GM19372 (cell line): ENCODE results near the gene SPDYE1.
A peak's percentile ranks its signal among the peaks of the same experiment; 100 is the strongest.

Experiments
- ATAC-seq: cut with Tn5 transposase; IDR thresholded peaks from one replicate; pipeline ENCODE4 v1.9.1; 2021; ENCODE audit warnings: mild to moderate bottlenecking, low read depth, moderate library complexity; ENCODE audit not compliant: unreplicated experiment

Gene SPDYE1

GRCh38 chr7:44042221-44042620, 44.5 kb downstream of the SPDYE1 start:
- no peak for ATAC-seq

- no peak for ATAC-seq
These were observed 46.2 kb downstream of the SPDYE1 start for GRCh38 chr7:44043902-44044301.

GRCh38 chr7:44044315-44045225, 46.9 kb downstream of the SPDYE1 start, which contains the start of gene DBNL:
Gene DBNL, plus strand, starts transcription at chr7:44044702. Its CDS starts 36 bp downstream, at chr7:44044738.
- ATAC-seq, result peak; percentile 67

DNA sequence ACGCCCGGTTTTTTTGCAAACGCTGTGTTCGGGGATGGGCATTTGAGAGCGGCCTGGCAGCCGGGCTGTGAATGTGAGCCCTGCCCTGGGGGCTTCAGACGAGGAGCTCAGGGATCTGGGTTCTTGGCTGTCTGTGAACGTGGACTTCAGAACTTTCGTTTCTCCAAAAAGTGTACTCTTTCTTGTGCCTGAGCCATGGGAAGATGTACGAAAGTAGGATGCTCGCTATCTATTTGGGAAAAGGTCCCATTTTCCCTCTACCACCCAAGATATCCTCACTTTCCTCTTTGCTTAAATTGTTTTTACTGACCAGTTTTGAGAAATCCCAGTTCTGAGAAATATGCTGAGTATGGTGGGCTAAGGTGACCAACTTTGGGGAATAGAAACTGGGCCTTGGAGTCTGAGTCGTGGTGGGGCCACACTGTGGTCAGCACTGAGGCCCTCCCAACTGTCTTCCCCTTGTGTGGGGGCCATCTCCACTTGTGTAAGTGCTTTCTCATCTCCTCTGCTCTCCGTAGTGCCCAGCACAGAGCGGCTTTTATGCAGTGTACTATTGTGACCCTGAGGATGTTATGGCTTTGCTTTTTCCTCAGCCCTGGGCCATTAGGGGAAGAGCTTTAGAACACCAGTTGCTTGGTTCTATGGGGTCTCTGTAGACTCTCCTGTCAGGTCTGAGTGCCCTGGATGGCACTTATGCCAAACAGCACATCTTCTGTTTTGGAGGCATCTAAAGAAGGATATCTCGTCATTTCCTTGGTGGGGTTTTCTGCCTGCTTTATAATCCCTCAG, 47.7 kb downstream of the SPDYE1 start:
- no peak for ATAC-seq

DNA sequence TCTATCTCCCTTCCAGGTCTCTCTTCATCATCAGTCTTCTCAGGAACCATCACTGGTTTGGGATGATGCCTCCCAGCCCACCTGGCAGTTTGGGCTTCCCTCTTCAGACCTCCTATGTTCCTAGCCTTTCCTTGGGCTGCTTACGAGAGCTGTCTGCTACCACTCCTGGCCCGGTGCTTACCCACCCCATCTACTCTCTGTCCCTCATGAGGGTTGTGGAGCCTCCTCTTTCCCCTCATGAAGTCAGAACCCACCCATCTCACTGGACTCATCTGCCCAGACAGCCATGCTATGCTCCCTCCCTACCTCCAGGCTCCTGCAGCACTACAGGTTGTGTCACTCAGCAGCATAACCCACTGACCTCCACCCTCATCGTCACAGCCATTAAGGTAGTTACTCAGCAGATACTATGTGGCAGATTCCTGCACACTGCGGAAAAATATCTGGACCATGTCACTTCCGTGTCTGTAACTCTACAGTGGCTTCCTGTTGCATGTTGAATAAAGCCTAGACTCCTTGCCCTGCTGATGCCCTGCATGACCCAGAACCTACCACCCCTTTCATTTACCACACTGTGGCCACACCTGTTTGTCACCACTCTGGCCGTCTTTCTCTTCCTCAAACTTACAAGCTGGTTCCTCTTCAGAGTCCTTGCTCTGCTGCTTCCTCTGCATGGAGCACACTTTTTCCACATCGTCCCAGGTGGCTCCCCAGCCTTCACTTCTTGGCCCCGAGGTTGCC, 48.8 kb downstream of the SPDYE1 start:
- no peak for ATAC-seq

DNA sequence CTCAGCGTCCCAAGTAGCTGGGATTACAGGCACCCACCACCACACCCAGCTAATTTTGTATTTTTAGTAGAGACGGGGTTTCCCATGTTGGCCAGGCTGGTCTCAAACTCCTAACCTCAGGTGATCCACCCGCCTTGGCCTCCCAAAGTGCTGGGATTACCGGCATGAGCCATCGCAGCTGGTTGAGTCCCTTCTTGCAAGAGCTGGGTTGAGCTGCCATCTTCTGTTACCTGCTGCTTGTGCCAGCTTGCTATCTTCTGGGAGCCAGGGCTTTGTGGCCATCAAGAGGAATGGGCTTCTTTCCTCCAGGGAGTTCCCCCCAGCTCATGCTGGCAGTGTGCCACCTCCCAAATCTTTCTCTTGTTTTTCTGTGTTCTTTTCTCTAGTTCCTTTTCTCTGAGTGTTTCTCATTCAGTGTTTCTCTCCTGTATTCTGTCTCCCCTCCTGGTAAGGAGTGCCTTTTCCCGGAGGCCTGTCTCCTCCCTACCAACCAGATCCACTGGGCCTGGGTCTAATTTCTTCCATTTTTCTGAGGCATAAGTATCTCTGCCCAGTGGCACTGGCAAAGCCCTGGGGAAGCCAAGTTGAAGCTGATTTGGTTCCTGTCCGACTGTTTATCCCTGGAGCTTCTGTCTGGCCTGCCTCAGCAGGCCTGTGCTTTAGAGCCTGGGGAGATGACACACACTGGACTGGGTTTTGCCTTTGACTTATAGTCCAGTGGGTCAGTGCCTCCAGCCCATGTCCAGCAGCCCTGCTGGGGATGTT, 50.5 kb downstream of the SPDYE1 start:
- no peak for ATAC-seq

- ATAC-seq, result no peak
These were observed 52.6 kb downstream of the SPDYE1 start for GRCh38 chr7:44050121-44050914.

DNA sequence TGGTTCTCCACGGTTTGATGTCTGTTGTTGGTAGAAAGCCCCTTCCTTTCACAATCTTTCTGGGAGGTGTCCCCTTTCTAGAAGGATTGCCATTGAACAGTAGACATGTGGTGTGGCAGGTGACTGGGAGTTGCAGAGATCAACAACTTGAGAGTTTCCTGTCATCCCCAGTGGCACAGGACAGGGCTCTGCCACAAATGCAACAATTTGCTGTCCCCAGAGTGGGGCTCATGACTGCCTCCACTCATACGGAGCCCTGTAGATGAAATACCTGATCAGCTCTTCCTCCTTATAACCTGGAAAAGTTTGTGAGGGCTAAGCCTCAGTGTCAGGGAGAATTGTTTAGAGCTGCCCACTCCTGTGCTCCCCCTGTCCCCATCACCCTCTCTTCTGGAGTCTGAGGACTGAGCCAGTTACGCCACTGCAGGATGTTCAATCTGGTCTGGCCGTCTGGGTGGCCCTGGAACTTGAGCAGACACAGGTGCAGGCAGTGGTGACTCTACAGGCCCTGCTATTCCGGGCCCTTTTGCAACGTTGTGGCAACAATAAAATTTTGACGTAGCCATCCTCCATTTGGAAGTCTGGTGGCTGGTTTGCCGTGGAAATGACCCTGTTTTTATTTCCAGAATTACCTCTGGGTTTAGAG, 53.3 kb downstream of the SPDYE1 start:
- no peak for ATAC-seq

DNA sequence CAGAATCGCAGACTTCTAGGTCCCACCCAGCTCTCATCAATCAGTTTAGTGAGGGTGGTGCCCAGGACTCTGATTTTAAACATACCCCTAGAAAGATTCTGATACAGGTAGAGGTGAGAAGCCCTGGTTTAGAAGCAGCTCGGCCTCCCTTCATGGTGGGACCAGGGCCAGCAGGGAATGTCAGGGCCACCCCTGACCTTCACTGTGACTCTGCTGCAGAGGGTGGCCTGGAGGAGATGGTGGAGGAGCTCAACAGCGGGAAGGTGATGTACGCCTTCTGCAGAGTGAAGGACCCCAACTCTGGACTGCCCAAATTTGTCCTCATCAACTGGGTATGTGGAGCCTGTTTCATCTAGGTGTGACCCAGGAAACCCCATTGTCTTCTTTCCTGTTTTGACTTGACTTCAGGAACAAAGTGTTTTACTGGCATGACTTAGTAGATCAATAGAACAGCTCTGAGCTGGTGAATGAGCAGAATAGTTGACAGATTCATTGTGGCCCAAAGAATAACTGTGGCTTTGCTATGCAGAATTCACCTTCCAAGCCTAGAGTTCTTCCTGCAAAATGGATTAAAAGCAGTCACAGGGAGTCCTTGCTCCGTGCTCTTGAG, 54.0 kb downstream of the SPDYE1 start:
- no peak for ATAC-seq

DNA sequence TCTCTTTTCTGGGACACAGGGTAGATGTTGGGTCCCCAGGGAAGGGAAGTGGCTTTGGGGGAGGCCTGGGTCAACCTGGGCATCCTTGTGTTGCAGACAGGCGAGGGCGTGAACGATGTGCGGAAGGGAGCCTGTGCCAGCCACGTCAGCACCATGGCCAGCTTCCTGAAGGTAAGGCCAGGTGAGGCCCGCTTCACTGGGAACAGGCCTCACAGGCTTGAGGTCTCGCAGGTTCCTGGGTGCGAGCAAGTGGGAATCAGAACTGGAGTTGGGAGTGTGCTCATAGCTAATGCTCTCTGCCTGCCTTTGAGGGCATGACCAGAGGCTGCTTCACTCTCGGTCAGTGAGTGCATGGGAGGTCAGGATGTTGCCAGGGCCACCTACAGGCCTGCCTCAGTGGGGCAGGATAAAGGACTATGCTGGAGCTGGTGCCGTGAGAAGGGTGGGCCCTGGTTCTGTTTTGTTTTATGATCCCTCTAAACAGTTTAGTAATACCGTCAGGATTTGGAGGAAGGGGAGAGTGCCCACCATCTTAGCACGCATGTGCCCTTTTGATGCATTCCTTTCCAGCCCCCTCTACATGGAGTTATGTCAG, 55.2 kb downstream of the SPDYE1 start:
- no peak for ATAC-seq

DNA sequence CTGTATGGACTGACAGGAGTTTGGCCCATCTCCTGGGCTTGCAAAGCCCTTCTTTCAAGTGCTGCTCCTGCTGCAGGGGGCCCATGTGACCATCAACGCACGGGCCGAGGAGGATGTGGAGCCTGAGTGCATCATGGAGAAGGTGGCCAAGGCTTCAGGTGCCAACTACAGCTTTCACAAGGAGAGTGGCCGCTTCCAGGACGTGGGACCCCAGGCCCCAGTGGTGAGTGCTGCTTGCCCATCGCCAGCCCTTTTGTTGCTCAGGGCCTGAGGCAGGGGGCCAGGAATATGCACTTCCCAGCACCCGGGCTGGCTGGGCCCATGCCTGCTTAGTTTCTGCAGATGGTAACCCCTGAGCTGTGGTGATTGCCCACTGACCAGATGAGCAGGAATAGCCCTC, 59.0 kb downstream of the SPDYE1 start:
- ATAC-seq, result no peak

- ATAC-seq, result no peak
These were observed 59.6 kb downstream of the SPDYE1 start for GRCh38 chr7:44057181-44057848.

DNA sequence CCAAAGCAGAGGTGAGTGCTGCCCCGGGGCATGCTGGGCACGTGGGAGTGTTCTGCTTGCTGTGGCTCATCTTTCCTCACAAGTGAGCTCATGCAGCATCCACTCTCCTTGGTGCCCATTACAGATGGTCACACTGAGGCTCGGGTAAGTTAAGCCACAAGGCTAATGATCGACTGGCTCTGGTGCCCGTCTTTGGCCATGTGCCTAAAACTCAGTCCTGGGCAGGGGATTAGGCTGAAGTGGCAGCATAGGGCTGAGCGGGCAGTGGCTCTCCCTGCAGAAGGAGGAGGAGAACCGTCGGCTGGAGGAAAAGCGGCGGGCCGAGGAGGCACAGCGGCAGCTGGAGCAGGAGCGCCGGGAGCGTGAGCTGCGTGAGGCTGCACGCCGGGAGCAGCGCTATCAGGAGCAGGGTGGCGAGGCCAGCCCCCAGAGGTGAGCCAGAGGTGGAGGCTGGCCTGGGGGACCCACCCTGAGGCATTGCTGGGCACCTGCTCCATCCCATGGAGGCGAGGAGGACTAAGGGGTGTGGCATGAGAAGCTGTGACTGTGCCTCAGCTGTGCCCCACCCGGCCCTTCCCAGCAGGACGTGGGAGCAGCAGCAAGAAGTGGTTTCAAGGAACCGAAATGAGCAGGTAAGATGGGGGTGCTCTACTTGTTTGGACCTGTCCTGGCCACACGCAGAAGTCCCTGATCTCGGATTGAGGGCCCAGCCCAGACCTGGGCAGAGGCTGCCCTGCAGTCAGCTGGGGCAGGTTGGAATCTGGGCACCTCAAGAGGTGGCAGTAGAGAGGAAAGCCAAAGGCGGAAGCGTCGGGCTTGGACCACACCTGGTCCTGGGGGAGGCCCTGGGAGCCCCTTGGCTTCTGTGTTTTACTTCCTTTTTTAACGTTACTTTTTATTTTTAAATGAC, 60.4 kb downstream of the SPDYE1 start:
- no peak for ATAC-seq

GRCh38 chr7:44058759-44059218, 61.1 kb downstream of the SPDYE1 start:
- ATAC-seq, result no peak

DNA sequence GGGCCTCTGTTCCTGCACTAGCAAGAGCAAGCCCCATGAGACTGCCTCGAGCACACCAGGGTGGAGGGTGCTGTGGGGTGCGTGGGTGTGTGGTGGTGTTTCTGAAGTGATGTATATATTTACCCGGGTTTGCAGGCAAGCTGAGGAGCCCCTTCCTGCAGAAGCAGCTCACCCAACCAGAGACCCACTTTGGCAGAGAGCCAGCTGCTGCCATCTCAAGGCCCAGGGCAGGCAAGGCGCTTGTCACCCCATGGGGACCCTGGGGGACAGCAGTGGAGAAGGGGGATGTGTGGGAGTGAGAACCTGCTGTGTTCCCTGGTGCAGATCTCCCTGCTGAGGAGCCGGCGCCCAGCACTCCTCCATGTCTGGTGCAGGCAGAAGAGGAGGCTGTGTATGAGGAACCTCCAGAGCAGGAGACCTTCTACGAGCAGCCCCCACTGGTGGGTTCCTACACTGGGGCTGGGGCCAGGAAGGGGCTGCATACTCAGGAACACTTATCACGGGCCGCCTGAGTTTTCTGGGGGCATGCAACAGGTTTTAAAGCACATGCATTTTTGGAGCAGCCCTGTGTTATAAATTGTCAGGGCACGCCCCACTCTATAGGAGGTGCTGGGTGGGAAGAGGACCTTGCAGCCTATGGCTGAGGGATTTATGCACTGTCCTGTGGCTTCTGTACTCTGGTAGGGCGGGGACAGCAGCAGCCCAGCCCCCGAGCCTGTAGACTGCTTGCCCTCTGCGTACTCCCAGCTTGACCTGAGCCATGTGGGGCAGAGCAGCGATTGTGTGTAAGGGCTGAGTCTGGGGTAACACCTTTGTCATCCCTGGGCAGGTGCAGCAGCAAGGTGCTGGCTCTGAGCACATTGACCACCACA, 61.8 kb downstream of the SPDYE1 start:
- ATAC-seq, result peak; percentile 68
